A673 (cell line): ENCODE measurements around the gene USP51.
"Not testable (repeated sequence)": the region's sequence is repeated elsewhere in the genome, so short reads cannot be mapped to it uniquely, and the experiment has no call there.

Source experiments
- CTCF ChIP-seq: fragments of 300-800, 200-600 bp; sonication (generic); conservative IDR thresholded peaks from 2 replicates; pipeline ENCODE4 v1.5.1; 2017; ENCODE audit warnings: low read depth, mild to moderate bottlenecking, antibody characterized with exemption, low read length, moderate library complexity, mixed read lengths
- EZH2 ChIP-seq: fragments of 200-600 bp; sonication (generic); IDR thresholded peaks from 2 replicates; pipeline ENCODE4 v1.6.1; 2017; ENCODE audit warnings: borderline replicate concordance, low read depth, mild to moderate bottlenecking, mixed read lengths, antibody characterized with exemption, low read length; ENCODE audit not compliant: poor library complexity, severe bottlenecking

- not testable (repeated sequence) for TF ChIP-seq CTCF, EZH2
Observed at GRCh38 chrX:55516794-55517481, 27.3 kb upstream of the USP51 start.
